GM21825 (cell line): ENCODE results near the gene TSC22D1.
A peak's percentile ranks its signal among the peaks of the same experiment; 100 is the strongest.
"Not testable (repeated sequence)": the region's sequence is repeated elsewhere in the genome, so short reads cannot be mapped to it uniquely, and the experiment has no call there.

Experiments
- ATAC-seq: cut with Tn5 transposase; IDR thresholded peaks from one replicate; pipeline ENCODE4 v1.9.1; 2021; ENCODE audit warnings: mild to moderate bottlenecking, moderate library complexity; ENCODE audit not compliant: unreplicated experiment

TSC22D1 gene

GRCh38 chr13:44507639-44508038, 68.5 kb downstream of the TSC22D1 start:
- no peak for ATAC-seq

- no peak for ATAC-seq
Observed at GRCh38 chr13:44506719-44507118, 69.4 kb downstream of the TSC22D1 start.

- no peak for ATAC-seq
Observed at GRCh38 chr13:44506251-44506650, 69.9 kb downstream of the TSC22D1 start.

- no peak for ATAC-seq
Observed at GRCh38 chr13:44504116-44504515, 72.0 kb downstream of the TSC22D1 start.

GRCh38 chr13:44498969-44499368, 77.2 kb downstream of the TSC22D1 start:
- ATAC-seq: no peak

- ATAC-seq: no peak
Observed at GRCh38 chr13:44498502-44498901, 77.6 kb downstream of the TSC22D1 start.

- ATAC-seq: no peak
Observed at GRCh38 chr13:44497801-44498200, 78.3 kb downstream of the TSC22D1 start.

- no peak for ATAC-seq
Observed at GRCh38 chr13:44493213-44493812, 82.8 kb downstream of the TSC22D1 start.

- ATAC-seq: no peak
Observed at GRCh38 chr13:44489751-44490150, 86.4 kb downstream of the TSC22D1 start.

- peak; percentile 58 for ATAC-seq
Observed at GRCh38 chr13:44487989-44488388, 88.1 kb downstream of the TSC22D1 start.

GRCh38 chr13:44484562-44485138, 91.5 kb downstream of the TSC22D1 start:
- no peak for ATAC-seq

- no peak for ATAC-seq
Observed at GRCh38 chr13:44474122-44474910, 101.8 kb downstream of the TSC22D1 start.

GRCh38 chr13:44471686-44472085, 104.4 kb downstream of the TSC22D1 start:
- ATAC-seq: no peak

GRCh38 chr13:44470638-44471562, 105.2 kb downstream of the TSC22D1 start:
- ATAC-seq: no peak

GRCh38 chr13:44468874-44469273, 107.3 kb downstream of the TSC22D1 start:
- ATAC-seq: no peak

- ATAC-seq: no peak
Observed at GRCh38 chr13:44465318-44465717, 110.8 kb downstream of the TSC22D1 start.

GRCh38 chr13:44464471-44464870, 111.7 kb downstream of the TSC22D1 start:
- no peak for ATAC-seq

- ATAC-seq: no peak
Observed at GRCh38 chr13:44463759-44464158, 112.4 kb downstream of the TSC22D1 start.

GRCh38 chr13:44459674-44460073, 116.5 kb downstream of the TSC22D1 start:
- no peak for ATAC-seq

- ATAC-seq: no peak
Observed at GRCh38 chr13:44458313-44458975, 117.7 kb downstream of the TSC22D1 start.

GRCh38 chr13:44456212-44456611, 119.9 kb downstream of the TSC22D1 start:
- not testable (repeated sequence) for ATAC-seq
